ENCODE measurements around the gene OPN4.

GRCh38 chr10:86635402-86635801 is 18.9 kb upstream of the OPN4 start:
- TF ChIP-seq NR3C1 (IDR thresholded peaks at IDR 0.05) = no peak
- TF ChIP-seq, protein P1, sequence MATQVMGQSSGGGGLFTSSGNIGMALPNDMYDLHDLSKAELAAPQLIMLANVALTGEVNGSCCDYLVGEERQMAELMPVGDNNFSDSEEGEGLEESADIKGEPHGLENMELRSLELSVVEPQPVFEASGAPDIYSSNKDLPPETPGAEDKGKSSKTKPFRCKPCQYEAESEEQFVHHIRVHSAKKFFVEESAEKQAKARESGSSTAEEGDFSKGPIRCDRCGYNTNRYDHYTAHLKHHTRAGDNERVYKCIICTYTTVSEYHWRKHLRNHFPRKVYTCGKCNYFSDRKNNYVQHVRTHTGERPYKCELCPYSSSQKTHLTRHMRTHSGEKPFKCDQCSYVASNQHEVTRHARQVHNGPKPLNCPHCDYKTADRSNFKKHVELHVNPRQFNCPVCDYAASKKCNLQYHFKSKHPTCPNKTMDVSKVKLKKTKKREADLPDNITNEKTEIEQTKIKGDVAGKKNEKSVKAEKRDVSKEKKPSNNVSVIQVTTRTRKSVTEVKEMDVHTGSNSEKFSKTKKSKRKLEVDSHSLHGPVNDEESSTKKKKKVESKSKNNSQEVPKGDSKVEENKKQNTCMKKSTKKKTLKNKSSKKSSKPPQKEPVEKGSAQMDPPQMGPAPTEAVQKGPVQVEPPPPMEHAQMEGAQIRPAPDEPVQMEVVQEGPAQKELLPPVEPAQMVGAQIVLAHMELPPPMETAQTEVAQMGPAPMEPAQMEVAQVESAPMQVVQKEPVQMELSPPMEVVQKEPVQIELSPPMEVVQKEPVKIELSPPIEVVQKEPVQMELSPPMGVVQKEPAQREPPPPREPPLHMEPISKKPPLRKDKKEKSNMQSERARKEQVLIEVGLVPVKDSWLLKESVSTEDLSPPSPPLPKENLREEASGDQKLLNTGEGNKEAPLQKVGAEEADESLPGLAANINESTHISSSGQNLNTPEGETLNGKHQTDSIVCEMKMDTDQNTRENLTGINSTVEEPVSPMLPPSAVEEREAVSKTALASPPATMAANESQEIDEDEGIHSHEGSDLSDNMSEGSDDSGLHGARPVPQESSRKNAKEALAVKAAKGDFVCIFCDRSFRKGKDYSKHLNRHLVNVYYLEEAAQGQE (IDR thresholded peaks at IDR 0.05) = no peak
- no peak for TF ChIP-seq POLR2A (IDR thresholded peaks at IDR 0.05; ENCODE audit: low read length)
- TF ChIP-seq FOXS1 (CRISPR knock-in tag; IDR thresholded peaks at IDR 0.05) = no peak
- TF ChIP-seq ELK1 (IDR thresholded peaks at IDR 0.05; ENCODE audit: low read depth, low read length) = no peak
- no peak for TF ChIP-seq NPAS2 (CRISPR knock-in tag; IDR thresholded peaks at IDR 0.05; ENCODE audit: borderline replicate concordance)
- TF ChIP-seq NFE2L2 (conservative IDR thresholded peaks at IDR 0.05; ENCODE audit: low read length) = no peak
- no peak for TF ChIP-seq CTCF (IDR thresholded peaks at IDR 0.05)
- TF ChIP-seq RCOR1 (IDR thresholded peaks at IDR 0.05; ENCODE audit: low read depth, low read length) = no peak
- no peak for TF ChIP-seq CBX2 (IDR thresholded peaks at IDR 0.05; ENCODE audit: borderline replicate concordance, low read depth)
- no peak for TF ChIP-seq USF2 (IDR thresholded peaks at IDR 0.05)
- no peak for TF ChIP-seq ESRRA (IDR thresholded peaks at IDR 0.05; ENCODE audit: borderline replicate concordance, low read length)

All from A549 (cell line).